KOPT-K1 (cell line): ENCODE data around the gene SORCS2.

Source experiments
- H3K27ac ChIP-seq: fragments of 200-600 bp; sonication (generic); 2 replicates; pipeline ENCODE4 v1.5.1; 2016; ENCODE audit warnings: antibody characterized with exemption, mild to moderate bottlenecking, low read depth, low read length; ENCODE audit not compliant: poor library complexity, severe bottlenecking
- H3K36me3 ChIP-seq: fragments of 200-600 bp; sonication (generic); 2 replicates; pipeline ENCODE4 v1.5.1; 2017; ENCODE audit warnings: antibody characterized with exemption, mild to moderate bottlenecking, low read length, moderate library complexity; ENCODE audit not compliant: insufficient read depth
- H3K9me3 ChIP-seq: fragments of 200-600 bp; sonication (generic); 2 replicates; pipeline ENCODE4 v1.5.1; 2017; ENCODE audit warnings: antibody characterized with exemption, low read length, mild to moderate bottlenecking; ENCODE audit not compliant: insufficient read depth, poor library complexity, severe bottlenecking

SORCS2 gene

GRCh38 chr4:7429601-7430078, 237.3 kb downstream of the SORCS2 start:
- no peaks in the 10 kb centered on the region for H3K9me3 ChIP-seq
- H3K27ac ChIP-seq = no peak overlapping the region
- H3K36me3 ChIP-seq = no peaks in the 10 kb centered on the region

GRCh38 chr4:7430368-7430964, 238.1 kb downstream of the SORCS2 start:
- no peaks in the 10 kb centered on the region for H3K36me3 ChIP-seq
- no peaks in the 10 kb centered on the region for H3K9me3 ChIP-seq
- no peak overlapping the region for H3K27ac ChIP-seq

- Histone ChIP-seq H3K36me3 (no peaks in the 10 kb centered on the region), H3K9me3 (no peaks in the 10 kb centered on the region), H3K27ac (no peak overlapping the region)
These were observed 238.8 kb downstream of the SORCS2 start for GRCh38 chr4:7430965-7431695.

GRCh38 chr4:7431696-7432530, 239.6 kb downstream of the SORCS2 start:
- no peak overlapping the region for H3K27ac ChIP-seq

GRCh38 chr4:7432531-7433375, 240.4 kb downstream of the SORCS2 start:
- no peaks in the 10 kb centered on the region for H3K36me3 ChIP-seq
- H3K27ac ChIP-seq = no peak overlapping the region
- H3K9me3 ChIP-seq = no peaks in the 10 kb centered on the region

More at GRCh38 chr4:7431696-7432530, 239.6 kb downstream of the SORCS2 start:
- no peaks in the 10 kb centered on the region for H3K36me3 ChIP-seq
- H3K9me3 ChIP-seq = no peaks in the 10 kb centered on the region

- no peaks in the 10 kb centered on the region for H3K36me3 ChIP-seq
- no peaks in the 10 kb centered on the region for H3K9me3 ChIP-seq
- no peak overlapping the region for H3K27ac ChIP-seq
These were observed 241.2 kb downstream of the SORCS2 start for GRCh38 chr4:7433376-7434140.

- Histone ChIP-seq H3K36me3 (no peaks in the 10 kb centered on the region), H3K27ac (no peak overlapping the region), H3K9me3 (no peaks in the 10 kb centered on the region)
These were observed 241.9 kb downstream of the SORCS2 start for GRCh38 chr4:7434141-7434765.

- H3K27ac ChIP-seq = no peak within 1 kb of the TSS
- no peaks in the 10 kb centered on the region for H3K36me3 ChIP-seq
- H3K9me3 ChIP-seq = no peaks in the 10 kb centered on the region
These were observed 242.4 kb downstream of the SORCS2 start, which contains the start of gene PSAPL1 for GRCh38 chr4:7434766-7435150. Gene PSAPL1, minus strand, starts transcription at chr4:7434930. Its CDS starts 51 bp downstream, at chr4:7434879.

GRCh38 chr4:7435471-7436061, 243.2 kb downstream of the SORCS2 start:
- Histone ChIP-seq H3K36me3 (no peaks in the 10 kb centered on the region), H3K9me3 (no peaks in the 10 kb centered on the region), H3K27ac (no peak overlapping the region)

- Histone ChIP-seq H3K27ac (no peak overlapping the region), H3K9me3 (no peaks in the 10 kb centered on the region), H3K36me3 (no peaks in the 10 kb centered on the region)
These were observed 243.9 kb downstream of the SORCS2 start for GRCh38 chr4:7436256-7436655.

GRCh38 chr4:7439699-7440098, 247.4 kb downstream of the SORCS2 start:
- Histone ChIP-seq H3K9me3 (no peaks in the 10 kb centered on the region), H3K36me3 (no peaks in the 10 kb centered on the region), H3K27ac (no peak overlapping the region)

- no peak overlapping the region for H3K27ac ChIP-seq
- H3K9me3 ChIP-seq = no peaks in the 10 kb centered on the region
- H3K36me3 ChIP-seq = no peaks in the 10 kb centered on the region
These were observed 248.9 kb downstream of the SORCS2 start for GRCh38 chr4:7441201-7441600.

- H3K9me3 ChIP-seq = no peaks in the 10 kb centered on the region
- no peak overlapping the region for H3K27ac ChIP-seq
- H3K36me3 ChIP-seq = no peaks in the 10 kb centered on the region
These were observed 250.3 kb downstream of the SORCS2 start for GRCh38 chr4:7442574-7443162.
